Astrocyte (in vitro differentiated cells and primary cell): ENCODE results near the gene SCLT1. TPM values are rescaled to one million over a fixed set of nuclear protein-coding genes. Genes with fewer than 3 reads are reported as not detected.

ENCODE experiments used
- DNase-seq: peaks from one replicate; pipeline ENCODE4 v3.0.0-alpha.2; 2010; ENCODE audit warnings: low read depth
- FAIRE-seq: peaks from 2 replicates; lab custom pipeline; 2011; peaks lifted over from hg19 to GRCh38; lab: Jason Lieb, UNC
- H2AFZ ChIP-seq: 2 replicates; pipeline ENCODE4 v1.6.0; 2012; ENCODE audit warnings: low read depth, low read length, inconsistent platforms
- H3K27ac ChIP-seq: 2 replicates; pipeline ENCODE4 v1.5.1; 2011; ENCODE audit warnings: low read depth, low read length, inconsistent platforms
- H3K27me3 ChIP-seq: 2 replicates; pipeline ENCODE4 v1.6.0; 2011; ENCODE audit warnings: low read length, inconsistent platforms; ENCODE audit not compliant: insufficient read depth
- H3K36me3 ChIP-seq: 2 replicates; pipeline ENCODE4 v1.5.1; 2011; ENCODE audit warnings: low read length, inconsistent platforms; ENCODE audit not compliant: insufficient read depth
- H3K4me1 ChIP-seq: 2 replicates; pipeline ENCODE4 v1.5.1; 2011; ENCODE audit warnings: low read length, inconsistent platforms; ENCODE audit not compliant: insufficient read depth
- H3K4me2 ChIP-seq: 2 replicates; pipeline ENCODE4 v1.6.0; 2012; ENCODE audit warnings: low read length, inconsistent platforms
- H3K4me3 ChIP-seq: 2 replicates; pipeline ENCODE4 v1.5.1; 2011; ENCODE audit warnings: low read depth, mild to moderate bottlenecking, low read length, inconsistent platforms; ENCODE audit not compliant: insufficient read depth
- H3K79me2 ChIP-seq: 2 replicates; pipeline ENCODE4 v1.6.0; 2012; ENCODE audit warnings: mild to moderate bottlenecking, low read length, inconsistent platforms; ENCODE audit not compliant: insufficient read depth
- H3K9ac ChIP-seq: 2 replicates; pipeline ENCODE4 v1.6.0; 2012; ENCODE audit warnings: mild to moderate bottlenecking, low read length, inconsistent platforms
- H3K9me3 ChIP-seq: 2 replicates; pipeline ENCODE4 v1.5.1; 2012; ENCODE audit warnings: low read depth, mild to moderate bottlenecking, low read length, inconsistent platforms; ENCODE audit not compliant: insufficient read depth
- H4K20me1 ChIP-seq: 2 replicates; pipeline ENCODE4 v1.6.0; 2012; ENCODE audit warnings: low read length, inconsistent platforms; ENCODE audit not compliant: insufficient read depth
- H3K27ac Mint-ChIP-seq: one replicate; pipeline ENCODE4 v1.8.0; 2021; ENCODE audit warnings: mild to moderate bottlenecking, mixed read lengths; ENCODE audit not compliant: unreplicated experiment
- H3K27me3 Mint-ChIP-seq: one replicate; pipeline ENCODE4 v1.8.0; 2021; ENCODE audit warnings: low read depth, mixed read lengths; ENCODE audit not compliant: unreplicated experiment
- H3K36me3 Mint-ChIP-seq: one replicate; pipeline ENCODE4 v1.8.0; 2021; ENCODE audit warnings: low read depth, mixed read lengths; ENCODE audit not compliant: unreplicated experiment
- H3K4me1 Mint-ChIP-seq: one replicate; pipeline ENCODE4 v1.8.0; 2021; ENCODE audit warnings: low read depth, mixed read lengths; ENCODE audit not compliant: unreplicated experiment
- H3K4me3 Mint-ChIP-seq: one replicate; pipeline ENCODE4 v1.8.0; 2021; ENCODE audit warnings: mild to moderate bottlenecking, moderate library complexity, mixed read lengths; ENCODE audit not compliant: unreplicated experiment
- H3K9me3 Mint-ChIP-seq: one replicate; pipeline ENCODE4 v1.8.0; 2021; ENCODE audit warnings: mild to moderate bottlenecking, mixed read lengths; ENCODE audit not compliant: unreplicated experiment
- CTCF ChIP-seq: IDR thresholded peaks from 2 replicates; pipeline ENCODE4 v1.5.1; 2011; ENCODE audit warnings: low read depth, mild to moderate bottlenecking, inconsistent platforms, low read length, moderate library complexity; ENCODE audit not compliant: insufficient read depth
- EZH2 ChIP-seq: IDR thresholded peaks from 2 replicates; pipeline ENCODE4 v1.6.1; 2012; ENCODE audit warnings: mild to moderate bottlenecking, low read length, inconsistent platforms; ENCODE audit not compliant: insufficient read depth
- total RNA-seq: library from RNA; stranded (reverse); gene quantifications from 2 replicates; pipeline ENCODE4 v1.2.1, GENCODE V29; 2021

Gene SCLT1
- total RNA-seq, 1 donor from 2014 or later: 11.3 TPM

GRCh38 chr4:128908735-128909134 lies 184.6 kb downstream of the SCLT1 start:
- no peak overlapping the region for H3K27ac Mint-ChIP-seq
- no peak overlapping the region for H3K4me3 ChIP-seq
- H3K4me1 Mint-ChIP-seq: peaks cover 9% of the 10 kb centered on the region
- FAIRE-seq: no peak
- H3K4me1 ChIP-seq: no peaks in the 10 kb centered on the region
- H3K9me3 Mint-ChIP-seq: no peaks in the 10 kb centered on the region
- H3K4me3 Mint-ChIP-seq: no peak overlapping the region
- H3K9me3 ChIP-seq: no peaks in the 10 kb centered on the region
- no peak overlapping the region for H3K9ac ChIP-seq
- no peaks in the 10 kb centered on the region for H3K79me2 ChIP-seq
- no peaks in the 10 kb centered on the region for H3K27me3 ChIP-seq
- H3K4me2 ChIP-seq: no peak overlapping the region
- no peak overlapping the region for H2AFZ ChIP-seq
- TF ChIP-seq EZH2: no peak
- TF ChIP-seq CTCF: no peak
- H4K20me1 ChIP-seq: no peaks in the 10 kb centered on the region
- H3K27me3 Mint-ChIP-seq: no peaks in the 10 kb centered on the region
- H3K36me3 ChIP-seq: no peaks in the 10 kb centered on the region
- no peak for DNase-seq
- no peak overlapping the region for H3K27ac ChIP-seq
- H3K36me3 Mint-ChIP-seq: no peaks in the 10 kb centered on the region

- Histone ChIP-seq H3K4me2 (no peak overlapping the region), H3K27ac (no peak overlapping the region), H3K9me3 (no peaks in the 10 kb centered on the region), H3K9ac (no peak overlapping the region), H3K79me2 (no peaks in the 10 kb centered on the region), H3K4me3 (no peak overlapping the region), H2AFZ (no peak overlapping the region), H4K20me1 (no peaks in the 10 kb centered on the region), H3K36me3 (no peaks in the 10 kb centered on the region), H3K4me1 (no peaks in the 10 kb centered on the region), H3K27me3 (no peaks in the 10 kb centered on the region)
- no peaks in the 10 kb centered on the region for H3K9me3 Mint-ChIP-seq
- H3K27me3 Mint-ChIP-seq: no peaks in the 10 kb centered on the region
- FAIRE-seq (no peak), DNase-seq (no peak)
- peaks cover 4% of the 10 kb centered on the region for H3K4me1 Mint-ChIP-seq
- TF ChIP-seq CTCF: no peak
- H3K4me3 Mint-ChIP-seq: no peak overlapping the region
- H3K27ac Mint-ChIP-seq: no peak overlapping the region
- H3K36me3 Mint-ChIP-seq: no peaks in the 10 kb centered on the region
These were observed 185.4 kb downstream of the SCLT1 start for GRCh38 chr4:128907981-128908380.

GRCh38 chr4:128906581-128906980 lies 186.8 kb downstream of the SCLT1 start:
- H3K36me3 Mint-ChIP-seq: no peaks in the 10 kb centered on the region
- no peaks in the 10 kb centered on the region for H3K36me3 ChIP-seq
- no peak overlapping the region for H3K9ac ChIP-seq
- H3K4me1 Mint-ChIP-seq: peaks cover 3% of the 10 kb centered on the region
- no peak overlapping the region for H3K4me3 ChIP-seq
- DNase-seq: no peak
- H3K4me1 ChIP-seq: no peaks in the 10 kb centered on the region
- no peak overlapping the region for H2AFZ ChIP-seq
- H3K27ac ChIP-seq: no peak overlapping the region
- TF ChIP-seq CTCF (no peak), EZH2 (no peak)
- H3K27ac Mint-ChIP-seq: no peak overlapping the region
- H3K27me3 Mint-ChIP-seq: no peaks in the 10 kb centered on the region
- H3K4me2 ChIP-seq: no peak overlapping the region
- FAIRE-seq: no peak
- H4K20me1 ChIP-seq: no peaks in the 10 kb centered on the region
- no peaks in the 10 kb centered on the region for H3K9me3 Mint-ChIP-seq
- H3K27me3 ChIP-seq: no peaks in the 10 kb centered on the region
- H3K79me2 ChIP-seq: no peaks in the 10 kb centered on the region
- no peak overlapping the region for H3K4me3 Mint-ChIP-seq
- no peaks in the 10 kb centered on the region for H3K9me3 ChIP-seq
